ENCODE data around the gene APC2.

The APC2 gene

GRCh38 chr19:1428738-1429391 is 21.1 kb upstream of the APC2 start:
- no peak for DNase-seq (ENCODE audit: extremely low read depth, low read depth)
- no peak for TF ChIP-seq CTCF (IDR thresholded peaks at IDR 0.05; ENCODE audit: low read depth, low read length)

- TF ChIP-seq CTCF (IDR thresholded peaks at IDR 0.05; ENCODE audit: low read depth, low read length), result no peak
- no peak for DNase-seq (ENCODE audit: extremely low read depth, low read depth)
These were observed 20.2 kb upstream of the APC2 start for GRCh38 chr19:1429750-1430149.

GRCh38 chr19:1430246-1430645 is 19.7 kb upstream of the APC2 start:
- DNase-seq (ENCODE audit: extremely low read depth, low read depth), result no peak
- no peak for TF ChIP-seq CTCF (IDR thresholded peaks at IDR 0.05; ENCODE audit: low read depth, low read length)

GRCh38 chr19:1431759-1432506 is 18.0 kb upstream of the APC2 start:
- no peak for DNase-seq (ENCODE audit: extremely low read depth, low read depth)
- no peak for TF ChIP-seq CTCF (IDR thresholded peaks at IDR 0.05; ENCODE audit: low read depth, low read length)

- DNase-seq (ENCODE audit: extremely low read depth, low read depth), result no peak
- TF ChIP-seq CTCF (IDR thresholded peaks at IDR 0.05; ENCODE audit: low read depth, low read length), result no peak
These were observed 17.4 kb upstream of the APC2 start for GRCh38 chr19:1432507-1432887.

GRCh38 chr19:1433119-1434039 is 16.5 kb upstream of the APC2 start:
- no peak for TF ChIP-seq CTCF (IDR thresholded peaks at IDR 0.05; ENCODE audit: low read depth, low read length)
- no peak for DNase-seq (ENCODE audit: extremely low read depth, low read depth)

GRCh38 chr19:1434040-1434366 is 15.9 kb upstream of the APC2 start:
- no peak for TF ChIP-seq CTCF (IDR thresholded peaks at IDR 0.05; ENCODE audit: low read depth, low read length)
- DNase-seq (ENCODE audit: extremely low read depth, low read depth), result no peak

Data from AG09319 (cell line).